Measurements from ENCODE around the gene ARID5A. TPM values are rescaled to one million over a fixed set of nuclear protein-coding genes. Genes with fewer than 3 reads are reported as not detected.

Gene ARID5A
- polyA plus RNA-seq, 1 donor from 2014 or later, result not detected

- Histone ChIP-seq H3K27ac (ENCODE audit: low read length) (no peak overlapping the region), H4K20me1 (ENCODE audit: insufficient read depth) (no peaks in the 10 kb centered on the region), H3K4me2 (ENCODE audit: low read length) (no peak overlapping the region), H3K79me2 (replicated peaks; ENCODE audit: insufficient read depth, low read length) (no peaks in the 10 kb centered on the region), H3K4me3 (ENCODE audit: low read length) (no peak overlapping the region), H3K9me2 (ENCODE audit: insufficient read depth, low read length) (no peaks in the 10 kb centered on the region), H3K27me3 (ENCODE audit: insufficient read depth, low read depth, low read length) (no peaks in the 10 kb centered on the region), H3K9me3 (ENCODE audit: low read length) (no peaks in the 10 kb centered on the region), H3F3A (ENCODE audit: insufficient read depth, low read length, poor library complexity, severe bottlenecking) (no peaks in the 10 kb centered on the region), H3K36me3 (ENCODE audit: insufficient read depth, low read length) (no peaks in the 10 kb centered on the region), H3K9ac (ENCODE audit: low read length) (no peak overlapping the region), H2AFZ (ENCODE audit: low read depth, low read length) (no peak overlapping the region)
- TF ChIP-seq RAD21 (conservative IDR thresholded peaks at IDR 0.05) (no peak), MXI1 (conservative IDR thresholded peaks at IDR 0.05; ENCODE audit: poor library complexity, severe bottlenecking) (no peak), CTCF (IDR thresholded peaks at IDR 0.05; ENCODE audit: poor library complexity, severe bottlenecking) (no peak), EZH2 (IDR thresholded peaks at IDR 0.05; ENCODE audit: borderline replicate concordance, insufficient read depth, low read length, poor library complexity, severe bottlenecking) (no peak), EP300 (conservative IDR thresholded peaks at IDR 0.05; ENCODE audit: poor library complexity, severe bottlenecking) (no peak), SMC3 (conservative IDR thresholded peaks at IDR 0.05; ENCODE audit: poor library complexity) (no peak), REST (IDR thresholded peaks at IDR 0.05; ENCODE audit: borderline replicate concordance) (no peak), TAF1 (IDR thresholded peaks at IDR 0.05; ENCODE audit: low read depth) (no peak), POLR2AphosphoS5 (IDR thresholded peaks at IDR 0.05) (no peak)
Measured at GRCh38 chr2:96575785-96576456, 39.4 kb downstream of the ARID5A start.

- H3K27ac ChIP-seq (ENCODE audit: low read length), result no peak overlapping the region
- no peaks in the 10 kb centered on the region for H3K79me2 ChIP-seq (replicated peaks; ENCODE audit: insufficient read depth, low read length)
- TF ChIP-seq REST (IDR thresholded peaks at IDR 0.05; ENCODE audit: borderline replicate concordance) (no peak), POLR2AphosphoS5 (IDR thresholded peaks at IDR 0.05) (no peak), TAF1 (IDR thresholded peaks at IDR 0.05; ENCODE audit: low read depth) (no peak), SMC3 (conservative IDR thresholded peaks at IDR 0.05; ENCODE audit: poor library complexity) (no peak), RAD21 (conservative IDR thresholded peaks at IDR 0.05) (no peak), MXI1 (conservative IDR thresholded peaks at IDR 0.05; ENCODE audit: poor library complexity, severe bottlenecking) (no peak), EZH2 (IDR thresholded peaks at IDR 0.05; ENCODE audit: borderline replicate concordance, insufficient read depth, low read length, poor library complexity, severe bottlenecking) (no peak), EP300 (conservative IDR thresholded peaks at IDR 0.05; ENCODE audit: poor library complexity, severe bottlenecking) (no peak), CTCF (IDR thresholded peaks at IDR 0.05; ENCODE audit: poor library complexity, severe bottlenecking) (no peak)
- no peak overlapping the region for H3K4me3 ChIP-seq (ENCODE audit: low read length)
- no peaks in the 10 kb centered on the region for H3K27me3 ChIP-seq (ENCODE audit: insufficient read depth, low read depth, low read length)
- no peaks in the 10 kb centered on the region for H3K9me2 ChIP-seq (ENCODE audit: insufficient read depth, low read length)
- no peaks in the 10 kb centered on the region for H3K9me3 ChIP-seq (ENCODE audit: low read length)
- no peak overlapping the region for H3K4me2 ChIP-seq (ENCODE audit: low read length)
- no peaks in the 10 kb centered on the region for H3F3A ChIP-seq (ENCODE audit: insufficient read depth, low read length, poor library complexity, severe bottlenecking)
- no peak overlapping the region for H3K9ac ChIP-seq (ENCODE audit: low read length)
- H3K36me3 ChIP-seq (ENCODE audit: insufficient read depth, low read length), result no peaks in the 10 kb centered on the region
- no peaks in the 10 kb centered on the region for H4K20me1 ChIP-seq (ENCODE audit: insufficient read depth)
- no peak overlapping the region for H2AFZ ChIP-seq (ENCODE audit: low read depth, low read length)
Measured at GRCh38 chr2:96577501-96577900, 40.9 kb downstream of the ARID5A start.
